ENCODE data around the gene IRF4.

Gene IRF4

DNA sequence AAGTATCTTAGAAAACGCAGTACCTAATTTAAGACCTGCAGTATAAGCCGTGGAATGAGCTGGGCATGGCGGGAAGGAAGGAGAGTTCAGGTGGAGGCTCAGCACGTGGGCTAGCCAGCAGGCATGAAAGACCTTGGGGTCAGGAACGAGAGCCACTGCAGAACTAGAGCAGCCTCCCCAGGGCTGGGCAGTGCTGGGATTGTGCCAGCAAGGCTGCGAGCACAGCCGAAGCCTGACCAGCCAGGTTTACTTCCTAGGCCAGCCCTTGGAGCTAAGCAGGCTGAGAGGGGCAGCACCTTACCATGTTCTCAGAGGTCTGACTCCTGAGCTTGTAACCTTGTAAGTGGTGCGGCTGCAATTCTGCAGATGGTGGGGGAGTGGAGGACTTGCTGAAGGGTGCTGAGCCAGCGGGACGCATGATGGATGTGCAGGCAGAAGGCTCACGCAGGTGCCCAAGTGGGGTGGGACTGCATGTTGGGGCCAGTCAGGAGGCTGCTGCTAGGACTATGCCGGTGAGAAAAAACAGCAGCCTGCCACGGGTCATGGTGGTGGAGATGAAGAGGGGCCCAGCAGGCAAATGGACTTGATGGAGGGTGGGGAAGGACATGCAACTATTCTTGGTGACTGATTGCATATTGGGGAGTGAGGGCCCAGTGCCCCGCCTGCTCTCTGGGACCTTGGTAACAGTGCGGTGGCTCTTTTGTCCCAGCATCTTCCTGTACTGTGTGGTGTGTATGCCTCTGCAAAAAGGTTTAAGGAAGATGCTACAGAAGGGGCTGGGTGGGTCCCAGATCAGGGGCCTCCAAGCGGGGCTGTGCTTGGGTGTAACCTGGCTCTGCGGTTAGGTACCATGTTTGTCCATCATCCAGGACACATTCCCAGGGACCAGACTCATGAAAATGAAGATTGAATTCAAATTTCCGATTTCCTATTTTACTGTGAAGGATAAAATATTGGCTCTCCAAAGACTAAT is 37.6 kb upstream of the IRF4 start:
- DNase-seq = no peak

DNA sequence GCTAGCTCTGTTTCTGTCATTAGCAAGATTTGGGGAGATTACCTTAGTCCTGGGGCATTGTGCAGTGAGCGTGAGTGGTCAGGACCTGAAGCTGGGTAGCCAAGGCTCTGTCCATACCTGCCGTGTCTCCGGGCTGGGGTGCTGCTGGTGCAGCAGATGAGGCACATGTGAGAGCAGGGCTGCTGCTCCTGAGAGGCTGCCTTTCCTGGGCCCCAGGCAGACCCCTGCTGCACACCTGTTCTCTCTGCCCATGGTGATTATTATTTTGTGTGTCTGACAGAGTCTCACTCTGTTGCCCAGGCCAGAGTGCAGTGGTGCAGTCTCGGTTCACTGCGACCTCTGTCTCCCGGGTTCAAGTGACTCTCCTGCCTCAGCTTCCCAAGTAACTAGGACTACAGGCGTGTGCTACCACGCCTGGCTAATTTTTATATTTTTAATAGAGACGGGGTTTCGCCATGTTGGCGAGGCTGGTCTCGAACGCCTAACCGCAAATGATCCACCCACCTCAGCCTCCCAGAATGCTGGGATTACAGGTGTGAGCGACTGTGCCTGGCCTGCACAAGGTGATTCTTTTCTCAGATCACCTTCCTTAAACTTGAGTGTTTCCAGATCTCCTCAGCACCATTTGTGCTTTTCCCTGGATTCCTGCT is 36.8 kb upstream of the IRF4 start:
- DNase-seq = no peak

DNA sequence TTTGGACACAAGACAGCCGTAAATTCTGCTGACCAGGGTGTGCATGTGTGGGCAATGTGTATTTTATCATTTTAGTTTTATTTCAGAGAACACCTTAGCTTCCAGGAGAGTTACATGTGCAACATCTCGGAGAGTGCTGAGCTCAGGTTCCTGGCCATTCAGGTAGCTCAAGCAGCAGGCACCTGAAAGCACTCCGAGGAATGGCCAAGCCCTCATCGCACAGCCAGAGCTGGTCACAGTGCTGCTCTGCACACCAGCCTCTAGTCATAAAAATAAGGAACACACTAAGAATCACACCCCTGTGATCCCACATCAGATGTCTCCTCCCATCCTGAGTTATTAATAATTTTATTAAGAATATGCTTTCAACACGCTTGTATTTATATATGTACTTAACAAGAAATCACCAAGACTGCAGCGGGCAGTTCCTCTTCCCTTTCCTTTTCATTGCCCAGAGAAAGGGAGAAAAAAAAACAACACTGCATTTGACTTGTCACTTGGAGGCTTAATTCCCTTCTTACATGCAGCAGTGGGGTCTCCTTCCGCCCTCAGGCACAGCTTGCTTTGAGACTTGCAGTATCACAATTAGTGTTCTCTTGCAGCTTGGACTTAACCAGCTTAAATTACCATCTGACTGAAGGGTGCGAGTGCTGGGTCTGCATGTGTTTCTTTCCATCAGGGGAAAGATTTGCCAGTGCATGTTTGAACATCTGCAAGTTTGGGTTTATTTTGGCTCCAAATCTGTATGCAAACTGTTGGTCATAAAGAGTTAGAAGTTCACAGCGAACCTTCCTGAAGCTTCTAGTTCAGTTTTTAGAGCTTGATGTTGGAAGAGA is 36.0 kb upstream of the IRF4 start:
- no peak for DNase-seq

DNA sequence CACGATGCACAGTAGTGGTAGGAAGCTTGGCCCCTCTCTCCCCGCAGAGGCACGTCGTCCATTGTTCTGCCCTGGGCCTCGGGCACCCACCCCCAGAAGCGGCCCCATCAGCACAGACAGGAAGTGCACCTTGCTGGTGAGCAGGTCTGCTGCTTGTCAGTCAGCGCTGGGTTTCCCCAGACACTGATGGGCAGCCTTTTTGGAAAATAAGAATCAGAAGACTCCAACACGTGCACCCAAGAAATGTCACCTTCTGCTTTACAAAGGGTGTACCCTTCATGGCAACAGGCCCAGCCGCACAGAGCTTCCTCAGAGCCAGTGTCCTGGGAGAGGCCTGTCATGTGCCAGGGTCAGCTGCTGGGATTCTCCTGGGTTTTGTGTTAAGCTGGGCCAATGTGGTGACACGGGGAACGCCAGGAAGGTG is 34.7 kb upstream of the IRF4 start:
- no peak for DNase-seq

DNA sequence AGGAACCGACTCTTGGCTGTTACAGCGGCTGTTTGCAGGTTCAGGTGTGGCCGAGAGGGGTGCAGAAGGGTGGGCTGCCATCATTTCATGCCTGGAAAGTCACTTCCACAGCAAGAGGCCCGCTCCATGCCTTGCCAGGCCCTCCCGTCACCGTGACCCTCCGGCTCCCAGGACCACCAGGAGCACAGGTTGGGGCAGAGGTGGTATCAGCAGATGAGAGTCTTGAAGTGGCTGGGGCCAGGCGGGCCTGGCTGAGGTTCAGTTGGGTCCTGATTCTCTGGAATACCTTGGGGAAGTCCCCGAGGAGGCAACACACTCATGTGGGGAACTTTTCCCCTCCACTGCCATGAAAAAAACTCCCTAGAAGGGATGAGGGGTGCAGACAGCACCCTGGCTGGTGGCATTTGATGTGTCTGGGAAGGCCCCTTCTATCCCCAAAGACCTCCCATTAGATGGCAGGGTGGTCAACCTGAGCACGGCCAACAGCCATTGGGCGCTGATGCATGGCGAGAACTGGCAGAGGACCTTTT is 34.2 kb upstream of the IRF4 start:
- DNase-seq = no peak

DNA sequence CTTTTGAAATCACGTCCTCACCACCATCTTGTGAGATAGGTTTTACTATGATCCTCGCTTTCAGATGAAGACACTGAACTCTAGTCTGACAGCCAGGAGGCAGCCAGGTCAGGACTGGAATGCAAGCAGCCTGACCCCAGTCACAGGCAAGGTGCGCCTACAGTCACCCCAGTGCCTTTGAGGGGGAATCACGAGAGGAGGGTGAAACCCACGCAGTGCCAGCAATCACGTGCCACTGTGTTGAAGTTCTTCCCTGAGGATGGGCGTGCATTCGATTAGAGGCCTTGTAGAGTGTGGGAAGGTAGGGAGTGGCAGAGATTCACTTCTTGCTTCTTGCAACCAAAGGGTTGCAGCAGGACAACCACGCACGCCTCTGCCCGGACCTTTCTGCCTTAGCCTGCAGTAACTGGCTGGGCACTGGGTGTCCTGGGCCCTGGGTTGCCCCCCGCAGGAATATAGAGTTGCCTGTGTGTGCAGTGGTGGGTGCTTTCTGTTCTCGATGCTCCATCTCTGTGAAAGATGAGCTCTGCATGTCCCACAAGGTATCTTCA is 33.7 kb upstream of the IRF4 start:
- DNase-seq = no peak

DNA sequence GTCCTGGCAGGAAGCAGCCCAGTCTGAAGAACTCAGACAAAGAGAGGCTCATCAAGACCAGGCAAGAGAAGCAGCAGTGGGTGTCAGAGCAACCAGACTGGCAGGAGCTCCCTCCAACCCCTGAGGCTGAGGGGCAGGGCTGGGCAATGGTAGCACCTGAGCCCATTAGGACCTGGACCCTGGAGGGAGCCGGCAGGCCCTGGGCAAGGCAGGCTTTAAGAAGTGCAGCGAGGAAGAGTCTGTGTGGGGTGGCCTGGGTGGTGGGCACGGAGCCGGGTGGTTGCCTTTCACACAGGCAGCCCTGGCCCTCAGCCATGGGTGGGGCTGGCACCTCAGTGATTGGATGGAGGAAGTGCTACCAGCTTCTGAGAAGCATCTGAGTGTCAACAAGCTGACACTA is 33.1 kb upstream of the IRF4 start:
- DNase-seq = peak; percentile 89

DNA sequence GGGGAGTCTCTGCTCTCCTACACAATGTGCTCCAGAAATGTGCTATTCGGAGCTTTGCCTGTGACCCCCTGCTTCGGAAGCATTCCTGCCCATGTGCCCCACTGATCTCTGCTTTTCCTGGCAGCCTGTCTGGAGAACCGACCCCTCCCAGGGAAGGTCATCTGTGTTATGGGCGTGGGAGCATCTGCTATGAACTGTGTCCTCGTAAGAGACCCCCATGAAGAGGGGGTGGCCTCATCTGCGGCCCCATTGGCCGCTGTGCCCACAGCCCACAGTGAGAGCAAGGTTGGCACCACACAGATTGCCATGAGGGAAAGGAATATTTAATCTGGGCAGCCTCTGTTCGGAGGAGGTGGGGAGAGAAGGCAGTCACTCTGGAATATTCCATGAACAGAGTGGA is 32.7 kb upstream of the IRF4 start:
- DNase-seq = no peak

DNA sequence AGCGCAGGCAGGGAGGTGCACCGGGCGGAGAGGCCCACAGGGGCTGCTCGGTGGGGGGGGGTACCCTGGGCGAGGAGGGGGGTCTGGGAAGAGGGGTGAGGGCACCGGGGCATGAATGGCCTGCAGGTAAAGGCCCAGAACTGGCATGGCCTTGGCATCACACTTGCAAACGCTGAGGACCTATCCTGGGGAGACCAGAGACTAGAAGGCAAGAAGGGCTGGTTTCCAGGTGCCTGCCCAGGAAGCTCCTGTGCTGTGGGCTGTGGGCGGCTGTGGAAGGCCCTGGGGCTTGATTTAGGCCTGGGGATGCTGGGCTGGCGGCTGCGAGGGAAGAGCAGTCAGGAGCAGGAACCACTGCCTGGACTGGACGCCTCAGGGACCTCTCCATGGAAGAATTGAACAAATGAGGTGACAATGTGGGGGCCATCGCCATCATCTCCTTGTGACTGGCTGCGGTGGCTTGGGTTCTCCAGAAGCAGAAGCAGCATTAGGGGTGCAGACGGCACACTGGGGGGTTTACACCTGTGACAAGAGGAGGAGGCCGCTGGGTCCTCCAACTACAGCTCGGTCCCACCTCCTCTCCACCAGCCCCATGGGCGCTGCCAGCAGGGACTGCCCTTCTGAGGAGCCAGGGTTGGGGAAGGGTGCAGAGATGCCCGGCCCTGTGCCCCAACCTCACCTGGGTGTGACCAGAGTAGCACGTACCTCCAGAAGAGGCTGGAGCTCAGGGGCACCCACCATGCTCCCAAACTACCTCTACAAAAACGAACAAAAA is 32.1 kb upstream of the IRF4 start:
- DNase-seq = no peak

DNA sequence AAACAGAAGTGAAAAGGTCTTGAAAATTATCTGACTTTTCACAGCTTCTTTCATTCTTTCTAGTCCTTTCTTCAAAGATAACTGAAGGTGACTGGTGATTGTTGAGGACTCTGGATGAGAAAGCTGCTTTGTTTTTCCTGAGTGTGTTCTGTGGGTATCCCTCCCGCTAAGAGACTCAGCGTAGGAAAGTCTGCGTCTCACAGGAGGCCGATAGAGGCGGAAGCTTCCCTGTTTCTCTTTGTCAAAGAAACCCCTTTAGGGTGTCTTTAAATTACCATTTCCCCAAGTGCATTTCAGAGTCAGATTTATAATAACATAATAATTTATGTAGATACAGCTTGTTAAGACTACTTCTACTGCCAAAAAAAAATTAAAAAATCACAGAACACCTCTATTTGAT is 31.2 kb upstream of the IRF4 start:
- no peak for DNase-seq

DNA sequence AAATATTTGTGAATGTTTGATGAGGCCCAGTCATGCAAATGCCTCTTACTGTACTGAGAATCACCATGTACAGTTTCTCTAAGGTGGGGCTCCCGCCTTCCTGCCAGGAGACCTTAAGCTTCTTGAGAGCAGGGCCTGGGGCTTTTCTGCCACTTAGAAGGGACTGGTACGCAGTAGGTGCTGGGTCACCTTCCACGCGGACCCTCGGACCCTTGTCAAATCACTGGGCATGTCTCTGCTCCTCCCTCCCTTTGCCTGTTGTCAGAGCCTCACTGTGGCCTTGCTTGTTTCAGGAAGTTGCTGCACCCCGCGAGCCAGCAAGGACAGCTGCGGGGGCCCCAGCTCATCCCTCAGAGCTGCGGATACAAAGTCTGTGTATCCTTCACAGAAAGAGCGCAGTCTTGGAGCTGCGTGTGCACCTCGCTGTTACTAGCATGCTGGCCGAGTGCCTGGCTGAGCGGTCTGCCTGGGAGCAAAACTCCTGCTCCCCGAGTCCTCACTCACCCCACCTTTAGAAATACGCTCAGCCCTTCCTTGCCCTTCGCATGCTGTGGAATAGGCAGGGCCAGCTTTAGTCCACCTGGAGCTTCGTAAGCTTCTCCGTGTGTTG is 30.7 kb upstream of the IRF4 start:
- DNase-seq = no peak

DNA sequence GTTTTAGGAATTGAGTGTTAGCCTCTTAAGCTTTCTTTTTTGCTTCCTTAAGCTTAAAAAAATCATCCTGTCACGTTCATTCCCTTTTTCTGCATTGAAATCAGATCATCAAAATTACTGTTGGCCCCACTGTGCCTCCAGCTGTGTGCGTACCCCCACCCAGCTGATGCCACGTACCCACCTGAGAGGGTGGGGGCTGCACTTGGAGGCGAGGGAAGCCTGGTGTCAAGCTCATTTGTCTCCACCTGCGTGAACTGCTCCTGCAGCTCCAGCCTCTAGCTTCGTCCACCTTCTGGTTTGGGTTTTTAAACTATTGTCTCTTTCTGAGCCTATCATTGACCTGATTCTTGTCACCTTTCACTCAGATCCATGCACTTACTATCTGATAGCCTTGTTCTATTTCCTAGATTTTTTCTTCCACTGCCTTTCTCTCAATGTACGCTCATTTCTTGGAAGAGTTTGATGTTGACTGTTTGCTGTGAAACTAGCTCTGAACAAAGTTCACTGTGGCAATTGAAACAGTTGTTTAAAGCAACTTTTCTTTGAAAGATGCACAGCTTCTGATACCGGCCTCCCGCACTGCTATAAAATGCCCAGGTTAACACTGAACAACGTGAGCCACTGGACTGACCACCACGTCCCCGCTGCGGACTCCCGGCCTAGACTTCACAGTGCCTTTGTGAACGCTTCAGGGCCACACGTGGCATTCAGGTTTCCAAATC is 30.0 kb upstream of the IRF4 start:
- no peak for DNase-seq

DNA sequence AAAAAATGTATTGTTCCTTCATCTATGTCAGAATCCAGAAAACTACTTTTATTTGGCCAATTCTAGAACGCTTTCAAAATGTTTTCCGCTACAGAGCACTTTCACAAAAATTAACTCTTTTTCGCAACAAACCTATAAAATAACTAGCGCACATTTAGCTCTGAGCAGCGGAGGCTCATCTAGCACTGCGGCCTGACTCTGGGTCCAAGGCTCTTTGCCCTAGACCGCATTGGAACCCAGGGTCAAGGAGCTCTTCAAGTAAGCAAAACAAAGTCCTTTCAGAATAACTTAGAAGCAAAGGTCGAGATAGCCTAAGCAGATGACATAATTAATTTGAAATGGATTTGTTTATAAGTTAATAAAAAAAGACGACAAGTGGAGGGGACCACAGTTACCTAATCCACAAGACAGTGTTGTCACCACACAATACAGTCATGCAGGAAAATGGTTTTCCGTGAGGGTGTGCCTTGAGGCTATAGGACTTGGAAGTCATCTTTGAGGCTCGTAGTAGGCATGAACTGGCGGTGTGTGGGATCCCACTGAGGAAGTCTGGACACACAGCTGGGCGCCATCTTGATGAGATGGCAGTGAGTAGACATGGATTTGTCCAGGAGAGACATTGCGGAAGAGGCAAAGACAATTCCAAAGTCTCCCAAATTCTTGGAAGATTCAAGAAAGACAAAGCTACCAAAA is 29.2 kb upstream of the IRF4 start:
- DNase-seq = no peak

DNA sequence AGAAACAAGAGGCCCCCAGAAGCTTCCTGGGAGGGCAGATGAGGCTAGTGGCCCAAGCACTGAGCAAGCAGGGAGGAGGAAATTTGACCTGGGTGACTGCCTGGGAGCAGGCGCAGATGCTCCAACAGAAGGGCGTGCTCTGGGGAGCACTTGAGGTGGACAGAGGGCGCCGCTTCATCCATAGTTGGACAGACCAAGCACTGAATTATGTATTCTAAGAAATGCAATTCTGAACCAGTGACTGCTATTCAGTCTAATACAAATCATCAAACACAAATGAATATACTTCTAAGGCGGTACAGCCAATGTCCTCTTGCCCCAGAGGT is 28.7 kb upstream of the IRF4 start:
- no peak for DNase-seq

DNA sequence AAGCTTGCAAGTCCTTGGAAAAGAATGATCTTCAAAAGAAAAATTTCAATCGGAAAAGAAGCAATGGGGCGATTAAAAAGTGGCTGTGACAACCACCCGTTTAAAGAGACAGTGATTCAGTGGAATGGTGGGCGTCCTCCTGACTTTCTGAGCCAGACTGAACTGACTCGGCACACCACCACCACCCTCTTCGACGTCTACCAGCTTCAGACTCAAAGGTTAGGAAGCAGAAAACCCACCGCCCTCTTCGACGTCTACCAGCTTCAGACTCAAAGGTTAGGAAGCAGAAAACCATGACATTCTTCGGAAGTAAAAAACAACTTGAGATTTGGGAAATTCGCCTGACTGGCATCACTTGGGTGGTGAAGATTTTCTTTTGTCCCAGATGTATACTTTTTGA is 28.3 kb upstream of the IRF4 start:
- no peak for DNase-seq

DNA sequence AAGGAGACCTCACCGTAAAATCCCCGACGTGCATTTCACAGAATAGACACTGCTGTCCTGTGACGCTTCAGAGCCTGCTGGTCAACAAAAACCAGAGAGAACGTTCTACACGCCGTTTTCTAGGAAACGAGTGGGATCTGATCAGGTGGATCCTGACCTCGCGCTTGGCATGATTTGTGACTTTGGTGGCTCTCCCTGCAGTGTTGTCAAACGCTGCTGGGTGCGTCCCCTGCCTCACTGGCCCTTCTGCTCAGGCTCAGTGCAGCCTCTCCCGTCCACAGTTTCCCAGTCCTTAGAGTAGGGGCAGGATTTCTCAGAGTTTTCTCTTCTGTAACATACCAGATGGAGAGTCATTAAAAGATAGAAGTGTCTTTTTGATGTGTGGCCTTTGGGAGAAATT is 27.6 kb upstream of the IRF4 start:
- DNase-seq = peak; percentile 30

DNA sequence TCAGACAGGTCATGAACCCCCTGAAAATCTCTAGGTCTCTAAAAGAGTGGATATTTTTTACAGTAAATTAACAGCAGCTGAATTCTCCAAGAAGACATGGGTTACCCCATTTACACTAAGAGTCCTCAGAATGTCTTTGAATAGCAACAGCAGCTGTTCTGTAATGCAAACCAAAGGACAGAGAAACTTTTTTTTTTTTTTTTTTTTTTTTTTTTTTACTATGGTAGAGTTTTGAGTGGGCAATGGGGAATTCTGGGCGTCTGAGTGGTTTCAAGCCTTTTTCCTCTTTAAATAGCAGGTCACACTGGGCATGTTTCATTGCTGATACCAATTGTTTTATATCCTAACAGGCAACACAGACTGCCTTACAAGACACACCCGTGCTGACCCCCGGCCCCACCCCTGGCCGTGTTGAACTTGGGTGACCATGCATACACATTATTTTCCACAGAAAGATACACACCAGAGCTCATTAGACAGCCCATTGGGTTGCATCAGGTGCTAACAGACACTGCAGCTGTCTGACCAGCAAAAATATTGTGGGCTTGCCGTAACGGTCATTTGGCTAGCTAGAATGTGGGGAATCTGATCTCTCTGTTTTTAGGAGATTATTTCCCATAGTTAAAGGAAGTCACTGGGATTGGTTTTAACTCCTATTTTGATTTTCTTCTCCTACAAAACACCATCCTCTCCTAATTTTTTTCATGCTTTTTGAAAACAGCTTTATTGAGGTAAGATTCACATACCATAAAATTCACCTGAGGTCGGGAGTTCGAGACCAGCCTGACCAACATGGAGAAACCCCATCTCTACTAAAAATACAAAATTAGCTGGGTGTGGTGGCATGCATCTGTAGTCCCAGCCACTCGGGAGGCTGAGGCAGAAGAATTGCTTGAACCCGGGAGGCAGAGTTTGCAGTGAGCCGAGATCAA is 26.7 kb upstream of the IRF4 start:
- no peak for DNase-seq

DNA sequence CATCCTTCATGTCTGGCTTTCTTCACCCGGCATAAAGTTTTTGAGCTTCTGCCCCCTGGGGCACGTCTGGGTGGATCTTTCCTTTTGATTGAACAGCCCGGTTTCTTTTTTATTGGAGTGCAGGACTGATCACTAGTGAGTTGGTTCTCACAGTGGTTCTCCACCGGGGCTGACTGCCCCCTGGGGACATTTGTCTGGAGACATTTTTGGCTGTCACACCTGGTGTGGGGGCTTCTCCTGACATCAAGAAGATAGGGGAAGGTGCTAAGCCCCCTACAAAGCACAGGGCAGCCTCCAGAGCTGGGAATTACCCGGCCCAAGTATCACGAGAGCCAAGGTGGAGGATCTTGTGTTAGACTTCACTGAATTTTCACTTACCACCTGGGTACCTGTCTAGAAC is 25.7 kb upstream of the IRF4 start:
- no peak for DNase-seq
